Panc1 (cell line): ENCODE results near the gene ERCC3. TPM values are rescaled to one million over a fixed set of nuclear protein-coding genes. Genes with fewer than 3 reads are reported as not detected.

Experiments used
- ATAC-seq: fragments of 200-7000 bp; cut with Tn5 transposase; 2 replicates; pipeline ENCODE4 v1.9.1; 2020; ENCODE audit warnings: mild to moderate bottlenecking, moderate library complexity
- BruUV-seq: library from RNA; stranded (reverse); fragments of 400-500 nt; replicated peaks from 2 replicates; lab custom pipeline; 2021; lab: Mats Ljungman, UMichigan
- CTCF ChIA-PET: fragments of 300-600 bp; sonication (Branson Sonifier 250); formaldehyde crosslinking; loops from one replicate; lab custom pipeline; 2022; ENCODE audit warnings: antibody characterized with exemption; lab: Charles Lee
- POLR2A ChIA-PET: fragments of 300-600 bp; sonication (Branson Sonifier 250); formaldehyde crosslinking; loops from one replicate; lab custom pipeline; 2022; ENCODE audit warnings: antibody characterized with exemption; lab: Charles Lee
- DNase-seq: peaks from one replicate; pipeline ENCODE4 v3.0.0-alpha.2; 2010; ENCODE audit warnings: low read depth, low spot score
- H3K27ac ChIP-seq: 2 replicates; pipeline ENCODE4 v1.5.1; 2011; ENCODE audit warnings: mild to moderate bottlenecking, low read length, inconsistent platforms
- H3K27me3 ChIP-seq: fragments of 200-500 bp; sonication (Bioruptor generic); 2 replicates; pipeline ENCODE4 v1.6.0; 2014; ENCODE audit warnings: low read length, inconsistent platforms; ENCODE audit not compliant: control insufficient read depth, insufficient read depth
- H3K36me3 ChIP-seq: fragments of 200-500 bp; sonication (Bioruptor generic); 2 replicates; pipeline ENCODE4 v1.5.1; 2014; ENCODE audit warnings: inconsistent platforms, mild to moderate bottlenecking, low read length, moderate library complexity; ENCODE audit not compliant: control insufficient read depth, insufficient read depth
- H3K4me1 ChIP-seq: 2 replicates; pipeline ENCODE4 v1.5.1; 2011; ENCODE audit warnings: inconsistent platforms, mild to moderate bottlenecking, low read length, moderate library complexity; ENCODE audit not compliant: control insufficient read depth, insufficient read depth
- H3K4me3 ChIP-seq, 2 experiments: 2 replicates each; pipeline ENCODE4 v1.5.1; 2011 to 2012; ENCODE audit warnings: low read depth in 2 of 2, low read length in 2 of 2, mild to moderate bottlenecking in 2 of 2, inconsistent platforms in 1 of 2, moderate library complexity in 1 of 2
- H3K9me3 ChIP-seq: fragments of 200-500 bp; sonication (Bioruptor generic); 2 replicates; pipeline ENCODE4 v1.5.1; 2014; ENCODE audit warnings: low read depth, mild to moderate bottlenecking, inconsistent platforms, low read length, moderate library complexity; ENCODE audit not compliant: control insufficient read depth, insufficient read depth
- CTCF ChIP-seq: fragments of 450-650 bp; IDR thresholded peaks from 2 replicates; pipeline ENCODE4 v1.5.1; 2017; ENCODE audit warnings: mild to moderate bottlenecking
- POLR2AphosphoS5 ChIP-seq: IDR thresholded peaks from 2 replicates; pipeline ENCODE4 v1.6.1; 2012; ENCODE audit warnings: mild to moderate bottlenecking, low read depth, low read length, moderate library complexity
- REST ChIP-seq, 2 experiments: IDR thresholded peaks; 2 replicates each; pipeline ENCODE4 v1.6.1; 2011 to 2012; ENCODE audit warnings: low read depth in 2 of 2, control low read depth in 1 of 2, low read length in 1 of 2, mild to moderate bottlenecking in 1 of 2, moderate library complexity in 1 of 2; ENCODE audit not compliant: insufficient read depth in 1 of 2
- SIN3A ChIP-seq: IDR thresholded peaks from 2 replicates; pipeline ENCODE4 v1.6.1; 2012; ENCODE audit warnings: low read depth, mild to moderate bottlenecking, low read length, moderate library complexity, borderline replicate concordance; ENCODE audit not compliant: insufficient read depth
- TCF7L2 ChIP-seq: IDR thresholded peaks from 2 replicates; pipeline ENCODE4 v1.6.1; 2011; ENCODE audit warnings: mild to moderate bottlenecking, low read depth, low read length, inconsistent platforms
- in situ Hi-C: cut with HindIII; loops from 2 replicates; pipeline ENCODE4 v1.10.0; 2016; ENCODE audit warnings: low sequenced_read_pairs, low pct_unique_long_range_greater_than_20kb
- intact Hi-C: fragments of 100-400 bp; cut with micrococcal nuclease; formaldehyde crosslinking; loops from one replicate; pipeline ENCODE4 v1.10.0; 2022; ENCODE audit not compliant: unreplicated experiment
- total RNA-seq: library from RNA; stranded (reverse); gene quantifications from one replicate; pipeline ENCODE4 v1.2.1, GENCODE V29; 2021; ENCODE audit not compliant: unreplicated experiment

Gene ERCC3
- total RNA-seq, 1 experiment from 2014 or later: 38.0 TPM

GRCh38 chr2:127280693-127281092 is 13.3 kb downstream of the ERCC3 start:
- ChIA-PET CTCF (no interaction called here), POLR2A (interaction anchor here (0.6 kb wide), 1 partner anchor 126 kb away, joined by 5 read pairs; no protein-coding TSS in a partner anchor)
- H3K9me3 ChIP-seq: no peaks in the 10 kb centered on the region
- no peak overlapping the region for H3K27ac ChIP-seq
- no peak overlapping the region for H3K4me3 ChIP-seq
- no TSS peak for BruUV-seq
- in situ Hi-C loops: no loop called here
- ATAC-seq (no peak), DNase-seq (no peak)
- intact Hi-C loops: no loop called here
- no peaks in the 10 kb centered on the region for H3K4me1 ChIP-seq
- no peaks in the 10 kb centered on the region for H3K27me3 ChIP-seq
- peaks cover 28% of the 10 kb centered on the region for H3K36me3 ChIP-seq
- no peak for TF ChIP-seq SIN3A
- TF ChIP-seq CTCF: no peak
- no peak for TF ChIP-seq TCF7L2
- TF ChIP-seq POLR2AphosphoS5: no peak
- TF ChIP-seq REST (IDR thresholded peaks at IDR 0.05; ENCODE audit: insufficient read depth in 1 of 2, low read depth in 2 of 2, low read length in 1 of 2): no peak

GRCh38 chr2:127279781-127280180 is 14.2 kb downstream of the ERCC3 start:
- no peaks in the 10 kb centered on the region for H3K9me3 ChIP-seq
- no peak overlapping the region for H3K27ac ChIP-seq
- ChIA-PET POLR2A (no interaction called here), CTCF (no interaction called here)
- no peaks in the 10 kb centered on the region for H3K4me1 ChIP-seq
- BruUV-seq: no TSS peak
- no peak for DNase-seq
- peaks cover 25% of the 10 kb centered on the region for H3K36me3 ChIP-seq
- no peaks in the 10 kb centered on the region for H3K27me3 ChIP-seq
- TF ChIP-seq CTCF (no peak), SIN3A (no peak), TCF7L2 (no peak), POLR2AphosphoS5 (no peak), REST (IDR thresholded peaks at IDR 0.05; ENCODE audit: insufficient read depth in 1 of 2, low read depth in 2 of 2, low read length in 1 of 2) (no peak)
- ATAC-seq: no peak
- intact Hi-C loops: no loop called here
- H3K4me3 ChIP-seq: no peak overlapping the region
- in situ Hi-C loops: no loop called here
